ENCODE data around the gene CLTC. TPM values are rescaled to one million over a fixed set of nuclear protein-coding genes. Genes with fewer than 3 reads are reported as not detected.

The CLTC gene
- total and polyA plus RNA-seq, 2 of the 8 experiments (the other 6 are each of a cell fraction or from before 2014, with no cell fraction given): 175 to 283 TPM

GRCh38 chr17:59641799-59642484 lies 22.2 kb downstream of the CLTC start:
- H3K14ac ChIP-seq (ENCODE audit: insufficient read length): no peak overlapping the region

More at GRCh38 chr17:59641799-59642484, 22.2 kb downstream of the CLTC start:
- 100% methylated on average over 2 of the region's 2 CpGs; no CpG with 5 or more reads in 1 of the 2 experiments for WGBS, 2 experiments (ENCODE audit: extremely low coverage in 1 of 2, insufficient coverage in 1 of 2, insufficient read length in 1 of 2, insufficient replicate concordance in 2 of 2, low coverage in 1 of 2, low lambda C conversion rate in 2 of 2, missing lambda C conversion rate in 1 of 2)
- H3K23me2 ChIP-seq (ENCODE audit: low read depth, low read length): no peaks in the 10 kb centered on the region
- POLR2A ChIA-PET (ENCODE audit: partially characterized antibody): interaction anchor here (0.7 to 3.5 kb wide), 2 partner anchors 22 to 314 kb away, joined by 4 to 14 read pairs; partner anchors contain the start of gene CLTC
- no peaks in the 10 kb centered on the region for H3K79me1 ChIP-seq (ENCODE audit: low read depth, low read length)
- no peak overlapping the region for H3K4me3 ChIP-seq (ENCODE audit: extremely low read depth in 1 of 4, insufficient read depth in 2 of 4, low read depth in 3 of 4, low read length in 4 of 4)
- peaks cover 4 to 79% of the 10 kb centered on the region in 2 experiments for H3K79me2 ChIP-seq (ENCODE audit: control insufficient read depth in 1 of 2, insufficient read depth in 2 of 2, low read length in 2 of 2)
- no peak overlapping the region for H2BK20ac ChIP-seq (ENCODE audit: low read length)
- H3K27me3 ChIP-seq (replicated peaks in 1 of 4; ENCODE audit: control insufficient read depth in 3 of 4, extremely low read depth in 1 of 4, insufficient read depth in 3 of 4, low read length in 3 of 4): no peaks in the 10 kb centered on the region
- H4K5ac ChIP-seq (ENCODE audit: insufficient read length, low read depth, low read length): no peak overlapping the region
- H2AK5ac ChIP-seq (ENCODE audit: low read depth, low read length): no peak overlapping the region
- no peak overlapping the region for H3K4me2 ChIP-seq (ENCODE audit: insufficient read depth in 1 of 2, low read depth in 2 of 2, low read length in 2 of 2)
- no peak overlapping the region for H3K23ac ChIP-seq (ENCODE audit: insufficient read length)
- H2BK12ac ChIP-seq (ENCODE audit: low read depth, low read length): no peak overlapping the region
- H3K4ac ChIP-seq (replicated peaks; ENCODE audit: insufficient read length, low read depth, low read length): no peak overlapping the region
- H3K56ac ChIP-seq (replicated peaks; ENCODE audit: insufficient read length, low read depth, low read length): no peak overlapping the region
- no peaks in the 10 kb centered on the region for H3K9me3 ChIP-seq (ENCODE audit: insufficient read depth in 2 of 2, low read depth in 1 of 2, low read length in 1 of 2)
- H3K4me1 ChIP-seq (replicated peaks in 1 of 4; ENCODE audit: control insufficient read depth in 3 of 4, insufficient read depth in 4 of 4, low read length in 3 of 4): no peaks in the 10 kb centered on the region
- no peak overlapping the region for H4K8ac ChIP-seq (ENCODE audit: extremely low read depth, insufficient read depth, low read length)
- no peak overlapping the region for H2BK15ac ChIP-seq (ENCODE audit: low read length)
- peaks cover 2 to 26% (median 12%) of the 10 kb centered on the region in 4 experiments; a peak in 4 of 8 replicates for H3K36me3 ChIP-seq (ENCODE audit: control insufficient read depth in 2 of 4, insufficient read depth in 4 of 4, low read length in 3 of 4)
- H4K20me1 ChIP-seq (replicated peaks in 1 of 2; ENCODE audit: control insufficient read depth in 1 of 2, insufficient read depth in 2 of 2, low read length in 2 of 2): peaks cover 2 to 5% of the 10 kb centered on the region in 2 experiments
- no peak overlapping the region for H2BK120ac ChIP-seq (replicated peaks; ENCODE audit: low read depth, low read length)
- no peak overlapping the region for H3K9ac ChIP-seq (replicated peaks in 1 of 4; ENCODE audit: extremely low read depth in 1 of 4, low read depth in 3 of 4, low read length in 3 of 4)
- FAIRE-seq (no peak), DNase-seq (ENCODE audit: low read depth in 1 of 2, low spot score in 2 of 2) (no peak)
- no peak overlapping the region for H4K91ac ChIP-seq (replicated peaks; ENCODE audit: insufficient read length, low read length)
- TF ChIP-seq SAP30 (IDR thresholded peaks at IDR 0.05; ENCODE audit: insufficient read depth, insufficient replicate concordance, low read length) (no peak), SP4 (IDR thresholded peaks at IDR 0.05; ENCODE audit: low read length) (no peak), RAD21 (IDR thresholded peaks at IDR 0.05 in 1 of 2, conservative IDR thresholded peaks at IDR 0.05 in 1 of 2; ENCODE audit: low read depth in 2 of 2, low read length in 2 of 2) (no peak)
- no peak overlapping the region for H2BK5ac ChIP-seq (ENCODE audit: low read depth, low read length)
- CTCF ChIA-PET (ENCODE audit: partially characterized antibody): interaction anchor here (1.1 kb wide), 1 partner anchor 12 kb away, joined by 7 read pairs; no protein-coding TSS in a partner anchor
- H3K27ac ChIP-seq (ENCODE audit: low read depth, low read length): no peak overlapping the region
- H2AFZ ChIP-seq (ENCODE audit: low read length): no peak overlapping the region
- no peak overlapping the region for H3K18ac ChIP-seq (ENCODE audit: extremely low read depth, low read length)

Measured in H1 (cell line).